GM21723 (cell line): ENCODE data around the gene HSP90AB1.

ENCODE experiments used
- ATAC-seq: cut with Tn5 transposase; IDR thresholded peaks from one replicate; pipeline ENCODE4 v1.9.1; 2021; ENCODE audit warnings: mild to moderate bottlenecking, moderate library complexity; ENCODE audit not compliant: unreplicated experiment

Gene HSP90AB1

GRCh38 chr6:44246663-44247337 is at the start of gene HSP90AB1:
Gene HSP90AB1 (plus strand): TSS chr6:44247101. CDS start chr6:44248630, 1,529 bp downstream.
- peak; percentile 67 for ATAC-seq

GRCh38 chr6:44198684-44199083 is 48.2 kb upstream of the HSP90AB1 start:
- no peak for ATAC-seq

- no peak for ATAC-seq
These were observed 47.0 kb upstream of the HSP90AB1 start for GRCh38 chr6:44199883-44200282.

GRCh38 chr6:44201200-44201599 is 45.7 kb upstream of the HSP90AB1 start:
- ATAC-seq, result no peak

GRCh38 chr6:44201638-44202303 is 45.1 kb upstream of the HSP90AB1 start:
- ATAC-seq, result no peak

DNA sequence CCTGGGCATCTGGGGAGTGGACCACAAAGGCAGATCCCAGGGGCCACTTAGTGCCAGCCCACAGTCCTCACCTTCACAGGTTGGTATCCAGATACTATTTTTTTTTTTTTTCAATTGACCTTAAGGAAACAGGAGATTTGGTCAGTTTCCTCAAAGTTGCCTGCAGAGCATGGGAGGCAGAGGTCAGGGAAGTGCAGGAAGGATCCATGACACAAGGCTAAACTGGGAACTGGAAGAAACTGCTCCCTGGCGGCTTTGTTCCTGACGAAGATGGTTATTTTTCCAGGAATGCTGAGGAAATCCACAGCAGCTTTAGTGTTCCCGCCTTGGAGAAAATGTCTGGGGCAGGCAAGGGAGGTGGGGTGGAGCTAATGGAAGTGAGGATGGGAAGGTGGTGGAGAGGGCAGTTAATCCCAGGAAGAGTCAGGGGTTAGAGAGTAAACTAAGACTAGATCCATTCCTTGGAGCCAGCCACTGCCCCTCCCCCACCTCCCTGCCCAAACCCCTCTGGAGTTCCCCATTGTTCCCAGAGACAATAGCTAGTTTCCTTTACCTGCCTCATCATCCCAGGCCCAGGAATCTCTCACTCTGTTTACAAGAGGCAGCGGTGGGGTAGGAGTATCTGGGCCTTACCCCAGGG is 44.4 kb upstream of the HSP90AB1 start:
- no peak for ATAC-seq

DNA sequence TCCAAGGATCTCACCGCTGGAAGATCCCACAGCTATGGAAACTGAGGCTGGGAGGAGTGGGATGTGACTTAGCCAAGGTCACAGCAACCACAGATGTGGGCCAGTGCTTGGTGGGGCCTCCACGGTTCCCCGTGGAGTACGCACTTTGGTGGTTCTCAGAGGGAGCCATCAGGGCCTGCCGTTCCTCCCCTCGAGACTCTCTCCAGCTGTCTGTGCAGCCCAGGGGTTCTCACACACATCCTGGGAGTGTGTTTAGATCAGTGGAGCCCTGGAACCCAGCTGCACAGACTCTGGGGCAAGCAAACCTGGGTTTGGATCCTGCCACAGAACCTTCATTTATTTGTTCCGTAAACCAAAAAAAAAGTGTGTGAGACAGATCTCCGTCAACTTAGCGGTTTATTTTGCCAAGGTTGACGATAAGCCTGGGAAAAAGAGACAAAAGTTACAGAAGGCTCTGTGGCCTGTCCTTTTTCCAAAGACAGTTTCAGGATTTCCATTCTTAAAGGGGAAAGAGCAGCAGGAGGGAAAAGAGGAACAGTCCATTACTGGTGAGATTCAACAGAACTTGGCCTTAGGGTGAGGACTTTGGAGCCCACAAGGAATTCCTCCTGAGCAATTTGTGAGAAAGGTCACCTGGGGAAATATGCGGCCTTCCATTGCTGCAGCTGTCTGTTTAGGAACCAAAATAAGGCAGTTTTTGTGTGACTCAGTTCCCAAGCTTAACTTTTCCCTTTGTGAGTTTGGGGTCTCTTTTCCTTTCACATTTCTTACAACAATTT is 43.7 kb upstream of the HSP90AB1 start:
- no peak for ATAC-seq

- ATAC-seq, result no peak
These were observed 42.9 kb upstream of the HSP90AB1 start for GRCh38 chr6:44203955-44204354.

DNA sequence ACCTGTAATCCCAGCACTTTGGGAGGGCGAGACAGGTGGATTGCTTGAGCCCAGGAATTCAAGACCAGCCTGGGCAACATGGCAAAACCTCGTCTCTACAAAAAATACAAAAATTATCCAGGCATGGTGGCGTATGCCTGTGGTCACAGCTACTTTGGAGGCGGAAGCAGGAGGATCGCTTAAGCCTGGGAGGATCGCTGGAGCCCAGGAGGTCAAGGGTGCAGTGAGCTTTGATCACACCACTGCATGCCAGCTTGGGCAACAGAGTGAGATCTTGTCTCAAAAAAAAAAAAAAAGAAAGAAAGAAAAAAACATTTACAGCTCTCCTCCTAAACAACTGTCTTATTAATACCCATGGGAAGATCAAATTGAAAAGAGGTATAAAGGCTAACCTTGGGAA is 38.9 kb upstream of the HSP90AB1 start:
- no peak for ATAC-seq

GRCh38 chr6:44211284-44211683 is 35.6 kb upstream of the HSP90AB1 start:
- ATAC-seq, result no peak

DNA sequence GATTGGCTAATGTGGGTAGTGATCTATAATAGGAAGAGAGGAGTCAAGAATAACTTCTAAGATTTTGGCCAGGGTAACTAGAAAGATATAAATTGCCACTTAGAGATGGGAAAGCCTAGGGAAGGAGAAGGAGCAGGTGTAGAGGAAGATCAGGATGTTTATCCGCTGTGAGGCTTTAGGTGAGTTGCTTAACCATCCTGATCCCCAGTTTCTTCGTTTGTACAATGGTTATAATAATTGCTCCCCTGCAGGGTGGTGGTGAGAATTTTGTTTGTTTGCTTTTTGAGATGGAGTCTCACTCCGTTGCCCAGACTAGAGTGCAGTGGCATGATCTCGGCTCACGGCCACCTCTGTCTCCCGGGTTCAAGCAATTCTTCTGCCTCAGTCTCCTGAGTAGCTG is 32.6 kb upstream of the HSP90AB1 start:
- no peak for ATAC-seq

DNA sequence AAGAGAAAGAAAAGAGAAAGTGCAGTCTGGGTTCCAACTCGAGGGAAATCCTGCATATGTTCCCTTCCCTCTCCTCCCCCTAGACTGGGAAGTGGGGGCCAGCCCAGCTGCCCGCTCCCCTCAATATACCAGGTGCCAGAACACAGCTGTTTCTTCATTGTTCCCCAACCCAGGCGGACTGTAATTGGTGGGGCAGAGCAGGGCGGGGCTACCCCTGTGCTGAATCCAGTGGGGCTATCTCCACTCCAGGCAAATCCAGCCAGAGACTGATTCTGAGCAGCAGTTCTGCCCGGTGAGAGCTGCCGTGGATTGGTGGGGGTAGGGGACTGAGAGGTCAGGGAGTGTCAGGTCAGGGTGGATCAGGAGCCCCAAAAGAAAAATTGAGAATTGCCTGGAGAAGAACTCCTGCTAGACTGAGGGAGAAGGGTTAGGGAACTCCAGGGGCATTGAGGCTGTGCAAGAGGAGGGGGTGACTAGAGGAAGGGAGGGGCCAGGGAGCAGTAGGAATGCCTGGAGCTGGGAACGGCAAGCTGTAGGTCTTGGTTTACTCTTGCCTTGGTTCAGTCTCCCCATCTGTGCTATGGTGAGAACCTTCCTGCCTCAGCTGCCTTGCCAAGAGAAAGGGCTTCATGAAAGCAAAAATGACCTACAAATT is 30.1 kb upstream of the HSP90AB1 start, which contains the start of gene MYMX:
MYMX (plus strand) TSS at position 250 of the 655 bp plus-strand sequence. CDS start 546 bp downstream, outside the sequence.
- no peak for ATAC-seq

DNA sequence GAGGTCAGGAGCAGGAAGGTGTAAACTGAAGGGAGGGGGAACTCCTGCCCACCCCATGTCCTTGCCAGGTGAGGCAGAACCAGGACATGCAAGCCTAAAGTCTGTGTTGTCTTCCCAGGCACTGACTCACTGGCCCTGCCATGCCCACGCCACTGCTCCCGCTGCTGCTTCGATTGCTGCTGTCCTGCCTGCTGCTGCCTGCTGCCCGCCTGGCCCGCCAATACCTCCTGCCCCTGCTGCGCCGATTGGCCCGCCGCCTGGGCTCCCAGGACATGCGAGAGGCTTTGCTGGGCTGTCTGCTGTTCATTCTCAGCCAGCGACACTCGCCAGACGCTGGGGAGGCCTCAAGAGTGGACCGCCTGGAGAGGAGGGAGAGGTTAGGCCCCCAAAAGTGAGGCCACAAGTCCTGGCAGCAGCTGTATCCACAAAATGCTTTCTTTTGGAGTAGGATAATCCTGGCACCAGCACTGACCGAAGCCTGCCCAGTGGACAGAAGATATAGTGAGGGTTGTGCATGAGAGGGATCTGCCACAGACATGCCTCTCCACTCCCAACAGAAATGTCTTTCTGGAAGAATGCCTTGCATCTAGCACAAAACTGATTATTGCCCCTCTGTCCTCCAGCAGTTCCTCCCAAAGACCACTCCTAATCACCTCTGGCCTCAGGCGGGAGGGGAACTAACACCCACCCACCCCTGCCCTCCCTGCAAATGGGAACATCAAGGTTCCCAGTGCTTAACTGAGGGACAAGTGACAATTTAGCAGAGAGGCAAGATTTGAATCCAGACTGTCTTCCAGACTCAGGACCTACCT is 29.4 kb upstream of the HSP90AB1 start:
- ATAC-seq, result no peak

- peak; percentile 50 for ATAC-seq
These were observed 27.7 kb upstream of the HSP90AB1 start for GRCh38 chr6:44219053-44219814.

- ATAC-seq, result no peak
These were observed 26.8 kb upstream of the HSP90AB1 start for GRCh38 chr6:44219815-44220784.

DNA sequence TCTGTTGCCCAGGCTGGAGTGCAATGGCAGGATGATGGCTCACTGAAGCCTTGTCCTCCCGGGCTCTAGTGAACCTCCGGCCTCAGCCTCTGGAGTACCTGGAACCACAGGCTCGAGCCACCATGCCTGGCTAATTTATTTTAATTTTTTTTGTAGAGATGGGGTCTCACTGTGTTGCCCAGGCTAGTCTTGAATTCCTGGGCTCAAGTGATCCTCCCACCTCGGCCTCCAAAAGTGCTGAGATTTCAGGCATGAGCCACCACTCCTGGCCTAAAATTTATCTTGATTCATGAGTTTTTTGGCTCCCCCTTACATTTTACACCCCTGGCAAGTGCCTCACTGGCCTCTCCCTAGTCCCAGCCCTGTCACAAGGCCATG is 26.0 kb upstream of the HSP90AB1 start:
- no peak for ATAC-seq

- ATAC-seq, result peak; percentile 42
These were observed 25.5 kb upstream of the HSP90AB1 start for GRCh38 chr6:44221291-44221960.

GRCh38 chr6:44221961-44222335 is 25.0 kb upstream of the HSP90AB1 start:
- no peak for ATAC-seq
